Prostate gland (tissue), 2 donors: ENCODE results near the gene FBXW8.

ENCODE experiments used
- POLR2A ChIP-seq: fragments of 450-650 bp; IDR thresholded peaks from one replicate; pipeline ENCODE4 v1.6.1; 2016; ENCODE audit warnings: antibody characterized with exemption, mild to moderate bottlenecking
- TF ChIP-seq, protein P1 (sequence below), 4 experiments: fragments of 200-600 bp in 2 of 4; fragments of 450-650 bp in 2 of 4; sonication (generic) in 2 of 4; IDR thresholded peaks; 1 replicate in 3 of 4; 2 replicates in 1 of 4; pipeline ENCODE4 v1.5.1; 2016 to 2019; ENCODE audit warnings: antibody characterized with exemption in 4 of 4, mild to moderate bottlenecking in 2 of 4, moderate library complexity in 2 of 4

DNA sequence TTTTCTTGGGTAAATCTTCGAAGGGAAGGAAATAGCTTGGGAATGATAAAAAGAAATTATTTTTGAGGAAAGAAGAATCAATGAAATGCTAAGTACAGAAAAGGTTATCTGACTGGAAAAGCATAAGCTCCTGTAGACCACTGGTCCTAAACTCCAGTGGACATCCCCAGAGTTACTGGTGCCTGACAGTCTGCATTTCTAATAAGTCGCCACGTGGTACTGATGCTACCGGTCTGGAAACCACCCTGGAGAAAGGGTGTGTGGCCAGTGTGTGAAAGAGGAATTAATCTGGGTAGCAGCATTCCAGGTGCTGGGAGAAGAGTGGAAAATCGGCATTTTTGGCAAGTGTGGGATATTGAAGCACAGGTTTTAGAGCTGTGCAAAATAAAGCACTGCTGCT, 73.3 kb downstream of the FBXW8 start:
- TF ChIP-seq POLR2A = no peak
- TF ChIP-seq, protein P1, sequence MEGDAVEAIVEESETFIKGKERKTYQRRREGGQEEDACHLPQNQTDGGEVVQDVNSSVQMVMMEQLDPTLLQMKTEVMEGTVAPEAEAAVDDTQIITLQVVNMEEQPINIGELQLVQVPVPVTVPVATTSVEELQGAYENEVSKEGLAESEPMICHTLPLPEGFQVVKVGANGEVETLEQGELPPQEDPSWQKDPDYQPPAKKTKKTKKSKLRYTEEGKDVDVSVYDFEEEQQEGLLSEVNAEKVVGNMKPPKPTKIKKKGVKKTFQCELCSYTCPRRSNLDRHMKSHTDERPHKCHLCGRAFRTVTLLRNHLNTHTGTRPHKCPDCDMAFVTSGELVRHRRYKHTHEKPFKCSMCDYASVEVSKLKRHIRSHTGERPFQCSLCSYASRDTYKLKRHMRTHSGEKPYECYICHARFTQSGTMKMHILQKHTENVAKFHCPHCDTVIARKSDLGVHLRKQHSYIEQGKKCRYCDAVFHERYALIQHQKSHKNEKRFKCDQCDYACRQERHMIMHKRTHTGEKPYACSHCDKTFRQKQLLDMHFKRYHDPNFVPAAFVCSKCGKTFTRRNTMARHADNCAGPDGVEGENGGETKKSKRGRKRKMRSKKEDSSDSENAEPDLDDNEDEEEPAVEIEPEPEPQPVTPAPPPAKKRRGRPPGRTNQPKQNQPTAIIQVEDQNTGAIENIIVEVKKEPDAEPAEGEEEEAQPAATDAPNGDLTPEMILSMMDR (IDR thresholded peaks at IDR 0.05) = no peak
